ENCODE results near the gene ZNF394. TPM values are rescaled to one million over a fixed set of nuclear protein-coding genes. Genes with fewer than 3 reads are reported as not detected.

ZNF394 gene
- total and polyA plus RNA-seq, 9 of the 15 experiments (the other 6 are each of a cell fraction or from before 2014, with no cell fraction given): 2.9 to 32.2 (median 24.2) TPM

DNA sequence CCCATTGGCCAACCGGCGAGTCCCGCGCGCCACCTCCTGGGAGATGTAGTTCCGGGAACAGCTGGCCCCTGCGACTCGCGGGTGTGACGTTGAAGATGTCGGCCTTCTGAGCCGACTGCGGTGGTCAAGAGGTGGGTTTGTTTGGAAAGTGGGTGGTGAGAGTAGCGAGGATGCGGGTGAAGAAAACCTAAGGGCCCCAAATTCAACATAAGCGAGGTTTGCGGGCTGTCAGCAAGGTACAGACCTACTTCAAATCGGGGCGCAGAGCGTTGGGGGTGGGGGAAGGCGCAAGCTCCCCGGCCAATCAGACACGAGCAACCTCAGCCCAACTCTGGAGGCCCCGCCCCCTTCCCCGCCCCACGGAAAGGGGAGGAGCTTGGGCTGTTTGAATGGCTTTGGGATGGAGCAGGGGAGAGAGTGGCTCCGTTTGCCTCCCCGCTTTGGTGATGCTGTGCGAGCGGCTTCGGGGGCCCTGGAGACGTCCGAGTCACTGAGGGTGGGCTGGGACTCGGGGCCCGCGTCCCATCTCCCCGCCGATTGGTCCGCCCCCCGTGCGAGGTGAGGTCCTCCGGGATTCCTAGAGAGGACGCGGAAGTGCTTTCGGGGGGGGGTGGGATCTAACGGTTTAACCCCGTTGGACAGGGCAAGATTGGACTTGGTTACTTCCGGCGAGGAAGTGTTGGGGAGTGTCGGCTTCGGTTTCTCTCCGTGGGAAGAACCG lies 4.7 kb upstream of the ZNF394 start, which contains the start of gene ZKSCAN5 (continued):
- TF ChIP-seq, protein P1, sequence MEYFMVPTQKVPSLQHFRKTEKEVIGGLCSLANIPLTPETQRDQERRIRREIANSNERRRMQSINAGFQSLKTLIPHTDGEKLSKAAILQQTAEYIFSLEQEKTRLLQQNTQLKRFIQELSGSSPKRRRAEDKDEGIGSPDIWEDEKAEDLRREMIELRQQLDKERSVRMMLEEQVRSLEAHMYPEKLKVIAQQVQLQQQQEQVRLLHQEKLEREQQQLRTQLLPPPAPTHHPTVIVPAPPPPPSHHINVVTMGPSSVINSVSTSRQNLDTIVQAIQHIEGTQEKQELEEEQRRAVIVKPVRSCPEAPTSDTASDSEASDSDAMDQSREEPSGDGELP (CRISPR knock-in tag; IDR thresholded peaks at IDR 0.05; ENCODE audit: borderline replicate concordance): peak; percentile 98
- TF ChIP-seq NFATC3 (IDR thresholded peaks at IDR 0.05) (no peak), GTF2F1 (IDR thresholded peaks at IDR 0.05; ENCODE audit: low read depth, low read length) (peak; percentile 53; the same call in 1 of the 2 replicates), HMG20A (CRISPR knock-in tag; conservative IDR thresholded peaks at IDR 0.05) (no peak), RAD51 (IDR thresholded peaks at IDR 0.05; ENCODE audit: borderline replicate concordance, low read depth) (no peak), ARID1B (IDR thresholded peaks at IDR 0.05) (no peak), ERF (CRISPR knock-in tag; IDR thresholded peaks at IDR 0.05) (peak; percentile 9; the same call in 1 of the 2 replicates), KAT8 (IDR thresholded peaks at IDR 0.05; ENCODE audit: low read depth) (no peak), KAT7 (CRISPR knock-in tag; IDR thresholded peaks at IDR 0.05; ENCODE audit: borderline replicate concordance) (peak; percentile 84; the same call in 1 of the 2 replicates), ZKSCAN1 (IDR thresholded peaks at IDR 0.05; ENCODE audit: low read depth, low read length) (0 out of 2 replicates have a peak, but pooled peaks have one; percentile 20), NR2C1 (IDR thresholded peaks at IDR 0.05) (peak; percentile 97), NR2C1 (tag; IDR thresholded peaks at IDR 0.05) (peak; percentile 97), SRF (CRISPR knock-in tag; IDR thresholded peaks at IDR 0.05) (0 out of 4 replicates have a peak, but pooled peaks of 1 of the 2 experiments have one; percentile 68)
- TF ChIP-seq, protein P2, sequence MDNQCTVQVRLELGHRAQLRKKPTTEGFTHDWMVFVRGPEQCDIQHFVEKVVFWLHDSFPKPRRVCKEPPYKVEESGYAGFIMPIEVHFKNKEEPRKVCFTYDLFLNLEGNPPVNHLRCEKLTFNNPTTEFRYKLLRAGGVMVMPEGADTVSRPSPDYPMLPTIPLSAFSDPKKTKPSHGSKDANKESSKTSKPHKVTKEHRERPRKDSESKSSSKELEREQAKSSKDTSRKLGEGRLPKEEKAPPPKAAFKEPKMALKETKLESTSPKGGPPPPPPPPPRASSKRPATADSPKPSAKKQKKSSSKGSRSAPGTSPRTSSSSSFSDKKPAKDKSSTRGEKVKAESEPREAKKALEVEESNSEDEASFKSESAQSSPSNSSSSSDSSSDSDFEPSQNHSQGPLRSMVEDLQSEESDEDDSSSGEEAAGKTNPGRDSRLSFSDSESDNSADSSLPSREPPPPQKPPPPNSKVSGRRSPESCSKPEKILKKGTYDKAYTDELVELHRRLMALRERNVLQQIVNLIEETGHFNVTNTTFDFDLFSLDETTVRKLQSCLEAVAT (IDR thresholded peaks at IDR 0.05): peak in 1 of 2 experiments; percentile 69; a peak in 1 of 4 replicates
- TF ChIP-seq, protein P3, sequence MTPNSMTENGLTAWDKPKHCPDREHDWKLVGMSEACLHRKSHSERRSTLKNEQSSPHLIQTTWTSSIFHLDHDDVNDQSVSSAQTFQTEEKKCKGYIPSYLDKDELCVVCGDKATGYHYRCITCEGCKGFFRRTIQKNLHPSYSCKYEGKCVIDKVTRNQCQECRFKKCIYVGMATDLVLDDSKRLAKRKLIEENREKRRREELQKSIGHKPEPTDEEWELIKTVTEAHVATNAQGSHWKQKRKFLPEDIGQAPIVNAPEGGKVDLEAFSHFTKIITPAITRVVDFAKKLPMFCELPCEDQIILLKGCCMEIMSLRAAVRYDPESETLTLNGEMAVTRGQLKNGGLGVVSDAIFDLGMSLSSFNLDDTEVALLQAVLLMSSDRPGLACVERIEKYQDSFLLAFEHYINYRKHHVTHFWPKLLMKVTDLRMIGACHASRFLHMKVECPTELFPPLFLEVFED (CRISPR knock-in tag; conservative IDR thresholded peaks at IDR 0.05): peak; percentile 82; the same call in 1 of the 2 replicates
- TF ChIP-seq, protein P4, sequence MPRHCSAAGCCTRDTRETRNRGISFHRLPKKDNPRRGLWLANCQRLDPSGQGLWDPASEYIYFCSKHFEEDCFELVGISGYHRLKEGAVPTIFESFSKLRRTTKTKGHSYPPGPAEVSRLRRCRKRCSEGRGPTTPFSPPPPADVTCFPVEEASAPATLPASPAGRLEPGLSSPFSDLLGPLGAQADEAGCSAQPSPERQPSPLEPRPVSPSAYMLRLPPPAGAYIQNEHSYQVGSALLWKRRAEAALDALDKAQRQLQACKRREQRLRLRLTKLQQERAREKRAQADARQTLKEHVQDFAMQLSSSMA (CRISPR knock-in tag; IDR thresholded peaks at IDR 0.05): peak; percentile 39; the same call in 1 of the 2 replicates
- TF ChIP-seq, protein P5, sequence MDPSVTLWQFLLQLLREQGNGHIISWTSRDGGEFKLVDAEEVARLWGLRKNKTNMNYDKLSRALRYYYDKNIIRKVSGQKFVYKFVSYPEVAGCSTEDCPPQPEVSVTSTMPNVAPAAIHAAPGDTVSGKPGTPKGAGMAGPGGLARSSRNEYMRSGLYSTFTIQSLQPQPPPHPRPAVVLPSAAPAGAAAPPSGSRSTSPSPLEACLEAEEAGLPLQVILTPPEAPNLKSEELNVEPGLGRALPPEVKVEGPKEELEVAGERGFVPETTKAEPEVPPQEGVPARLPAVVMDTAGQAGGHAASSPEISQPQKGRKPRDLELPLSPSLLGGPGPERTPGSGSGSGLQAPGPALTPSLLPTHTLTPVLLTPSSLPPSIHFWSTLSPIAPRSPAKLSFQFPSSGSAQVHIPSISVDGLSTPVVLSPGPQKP (CRISPR knock-in tag; IDR thresholded peaks at IDR 0.05): no peak
- TF ChIP-seq, protein P6, sequence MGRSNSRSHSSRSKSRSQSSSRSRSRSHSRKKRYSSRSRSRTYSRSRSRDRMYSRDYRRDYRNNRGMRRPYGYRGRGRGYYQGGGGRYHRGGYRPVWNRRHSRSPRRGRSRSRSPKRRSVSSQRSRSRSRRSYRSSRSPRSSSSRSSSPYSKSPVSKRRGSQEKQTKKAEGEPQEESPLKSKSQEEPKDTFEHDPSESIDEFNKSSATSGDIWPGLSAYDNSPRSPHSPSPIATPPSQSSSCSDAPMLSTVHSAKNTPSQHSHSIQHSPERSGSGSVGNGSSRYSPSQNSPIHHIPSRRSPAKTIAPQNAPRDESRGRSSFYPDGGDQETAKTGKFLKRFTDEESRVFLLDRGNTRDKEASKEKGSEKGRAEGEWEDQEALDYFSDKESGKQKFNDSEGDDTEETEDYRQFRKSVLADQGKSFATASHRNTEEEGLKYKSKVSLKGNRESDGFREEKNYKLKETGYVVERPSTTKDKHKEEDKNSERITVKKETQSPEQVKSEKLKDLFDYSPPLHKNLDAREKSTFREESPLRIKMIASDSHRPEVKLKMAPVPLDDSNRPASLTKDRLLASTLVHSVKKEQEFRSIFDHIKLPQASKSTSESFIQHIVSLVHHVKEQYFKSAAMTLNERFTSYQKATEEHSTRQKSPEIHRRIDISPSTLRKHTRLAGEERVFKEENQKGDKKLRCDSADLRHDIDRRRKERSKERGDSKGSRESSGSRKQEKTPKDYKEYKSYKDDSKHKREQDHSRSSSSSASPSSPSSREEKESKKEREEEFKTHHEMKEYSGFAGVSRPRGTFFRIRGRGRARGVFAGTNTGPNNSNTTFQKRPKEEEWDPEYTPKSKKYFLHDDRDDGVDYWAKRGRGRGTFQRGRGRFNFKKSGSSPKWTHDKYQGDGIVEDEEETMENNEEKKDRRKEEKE (IDR thresholded peaks at IDR 0.05; ENCODE audit: borderline replicate concordance in 1 of 2, control insufficient read depth in 1 of 2, low read depth in 2 of 2, low read length in 1 of 2): 0 out of 4 replicates have a peak, but pooled peaks of 1 of the 2 experiments have one; percentile 41

All from K562 (cell line).